Measurements from ENCODE around the gene SLC25A25.

The SLC25A25 gene

DNA sequence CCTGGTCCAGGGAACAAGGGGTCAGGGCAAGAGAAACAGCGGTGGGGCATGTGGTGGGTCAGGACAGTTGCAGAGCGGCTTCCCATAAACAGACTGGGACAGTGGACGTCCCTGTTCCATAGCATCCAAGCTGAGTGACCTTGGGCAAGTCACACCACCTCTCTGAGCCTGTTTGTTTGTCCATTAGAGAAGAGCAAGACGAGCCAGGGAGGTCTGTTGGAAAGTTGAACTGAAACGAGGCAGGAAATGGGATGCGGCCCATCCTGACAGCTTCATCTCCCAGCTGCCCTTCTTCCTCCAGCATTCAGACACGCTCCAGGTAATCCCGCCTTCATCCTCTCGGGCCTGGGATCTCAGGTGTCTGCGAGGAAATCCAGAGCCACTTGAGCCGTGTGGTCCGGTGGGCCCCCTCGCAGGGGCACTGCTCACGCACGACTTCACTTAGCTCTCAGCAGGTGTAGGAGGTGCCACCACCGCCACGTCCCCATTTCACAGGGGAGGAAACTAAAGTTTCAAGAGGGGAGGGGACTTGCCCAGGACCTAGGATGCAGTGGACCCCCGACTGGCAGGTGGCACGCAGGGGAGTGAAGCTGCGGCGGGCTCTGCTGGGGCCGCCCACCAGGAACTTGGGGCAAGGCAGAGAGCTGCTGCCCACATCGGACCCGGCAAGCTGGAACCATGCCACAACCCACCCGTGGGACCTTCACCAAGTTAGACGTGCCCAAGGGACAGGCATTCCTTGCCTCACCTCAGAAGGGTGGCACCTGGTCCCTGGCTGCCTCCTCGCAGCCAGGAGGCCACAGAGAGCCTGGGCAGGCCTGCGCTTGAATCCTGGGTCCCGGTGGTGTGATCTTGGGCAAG, 46.5 kb downstream of the SLC25A25 start:
- no peak overlapping the region for H3K4me3 ChIP-seq (ENCODE audit: low read length)
- DNase-seq (ENCODE audit: low read depth), result no peak
- TF ChIP-seq, protein P1, sequence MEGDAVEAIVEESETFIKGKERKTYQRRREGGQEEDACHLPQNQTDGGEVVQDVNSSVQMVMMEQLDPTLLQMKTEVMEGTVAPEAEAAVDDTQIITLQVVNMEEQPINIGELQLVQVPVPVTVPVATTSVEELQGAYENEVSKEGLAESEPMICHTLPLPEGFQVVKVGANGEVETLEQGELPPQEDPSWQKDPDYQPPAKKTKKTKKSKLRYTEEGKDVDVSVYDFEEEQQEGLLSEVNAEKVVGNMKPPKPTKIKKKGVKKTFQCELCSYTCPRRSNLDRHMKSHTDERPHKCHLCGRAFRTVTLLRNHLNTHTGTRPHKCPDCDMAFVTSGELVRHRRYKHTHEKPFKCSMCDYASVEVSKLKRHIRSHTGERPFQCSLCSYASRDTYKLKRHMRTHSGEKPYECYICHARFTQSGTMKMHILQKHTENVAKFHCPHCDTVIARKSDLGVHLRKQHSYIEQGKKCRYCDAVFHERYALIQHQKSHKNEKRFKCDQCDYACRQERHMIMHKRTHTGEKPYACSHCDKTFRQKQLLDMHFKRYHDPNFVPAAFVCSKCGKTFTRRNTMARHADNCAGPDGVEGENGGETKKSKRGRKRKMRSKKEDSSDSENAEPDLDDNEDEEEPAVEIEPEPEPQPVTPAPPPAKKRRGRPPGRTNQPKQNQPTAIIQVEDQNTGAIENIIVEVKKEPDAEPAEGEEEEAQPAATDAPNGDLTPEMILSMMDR (conservative IDR thresholded peaks at IDR 0.05; ENCODE audit: low read length), result no peak

DNA sequence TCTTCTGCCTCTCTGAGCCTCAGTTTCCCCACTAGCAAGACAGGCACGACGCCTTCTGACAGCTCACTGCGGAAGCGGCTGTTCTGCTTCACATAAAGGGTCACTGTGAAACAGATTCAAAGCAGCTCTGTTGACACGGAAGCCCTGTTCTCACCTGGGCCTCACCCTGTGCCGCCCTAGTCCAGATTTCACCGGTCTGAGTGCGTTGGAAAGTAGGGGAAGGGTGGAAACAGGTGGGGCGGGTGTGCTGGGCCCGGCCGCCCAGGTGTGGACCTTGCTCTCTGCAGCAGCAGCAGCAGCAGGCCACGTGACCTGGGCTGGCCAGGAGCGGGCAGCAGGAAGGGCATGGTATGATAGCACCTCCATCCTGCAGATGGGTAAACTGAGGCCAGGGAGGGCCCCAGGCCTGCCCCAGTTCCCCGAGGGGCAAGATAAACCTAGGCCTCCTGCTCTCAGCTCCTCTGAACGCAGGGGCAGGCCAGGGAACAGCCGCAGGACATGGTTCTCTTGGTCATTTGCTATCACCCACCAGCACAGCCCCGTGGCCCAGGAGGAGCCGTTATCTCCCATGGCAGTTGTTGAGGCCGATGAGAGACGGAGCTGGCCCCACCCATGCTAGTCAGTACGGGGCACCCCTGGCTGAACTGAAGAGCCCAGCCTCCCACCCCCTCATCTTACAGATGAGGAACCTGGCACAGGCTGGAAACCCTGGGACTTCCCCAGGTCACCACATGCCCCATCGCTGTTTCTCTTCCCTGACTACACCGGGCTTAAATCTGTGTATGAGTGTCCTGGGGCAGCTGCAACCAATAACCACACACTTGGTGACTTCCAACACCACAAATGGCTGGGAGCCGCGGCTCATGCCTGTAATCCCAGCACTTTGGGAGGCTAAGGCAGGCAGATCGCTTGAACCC, 47.4 kb downstream of the SLC25A25 start:
- TF ChIP-seq, protein P1 (conservative IDR thresholded peaks at IDR 0.05; ENCODE audit: low read length), result no peak
- DNase-seq (ENCODE audit: low read depth), result no peak

DNA sequence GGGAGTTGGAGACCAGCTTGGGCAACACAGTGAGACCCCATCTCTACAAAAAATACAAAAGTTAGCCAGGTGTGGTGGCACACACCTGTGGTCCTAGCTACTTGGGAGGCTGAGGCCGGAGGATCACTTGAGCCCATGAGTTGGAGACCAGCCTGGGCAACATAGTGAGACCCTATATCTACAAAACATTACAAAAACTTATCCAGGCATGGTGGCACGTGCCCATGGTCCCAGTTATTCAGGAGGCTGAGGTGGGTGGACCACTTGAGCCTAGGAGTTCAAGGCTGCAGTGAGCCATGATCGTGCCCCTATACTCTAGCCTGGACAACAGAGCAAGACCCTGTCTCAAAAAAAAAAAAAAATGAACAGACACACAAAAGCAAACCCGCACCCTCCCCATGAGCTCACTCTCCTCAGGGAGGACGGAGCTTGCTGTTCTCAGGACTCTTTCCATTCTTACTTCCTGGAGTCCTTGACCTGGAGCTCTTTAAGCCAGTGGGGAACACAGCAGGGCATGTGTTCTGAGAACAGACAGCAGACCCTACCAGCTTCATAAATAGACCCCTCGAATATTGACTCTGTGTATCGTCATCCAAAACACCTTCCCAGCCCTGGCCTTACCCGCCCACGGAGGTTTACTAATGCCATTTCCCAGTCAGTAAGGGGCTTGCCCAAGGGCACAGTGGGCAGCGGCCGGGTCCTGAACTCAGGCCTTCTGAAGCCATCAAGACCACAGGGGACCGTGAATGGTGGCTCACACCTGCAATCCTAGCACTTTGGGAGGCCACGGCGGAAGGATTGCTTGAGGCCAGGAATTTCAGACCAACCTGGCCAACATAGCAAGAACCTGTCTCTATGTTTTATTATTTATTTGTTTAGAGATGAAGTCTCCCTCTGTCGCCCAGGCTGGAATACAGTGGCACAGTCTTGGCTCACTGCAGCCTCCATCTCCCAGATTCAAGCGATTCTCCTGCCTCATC, 48.4 kb downstream of the SLC25A25 start:
- H3K4me3 ChIP-seq (ENCODE audit: low read length), result no peak overlapping the region
- no peak for DNase-seq (ENCODE audit: low read depth)
- TF ChIP-seq, protein P1 (conservative IDR thresholded peaks at IDR 0.05; ENCODE audit: low read length), result no peak

More for the DNA sequence above, 47.4 kb downstream of the SLC25A25 start:
- no peak overlapping the region for H3K4me3 ChIP-seq (ENCODE audit: low read length)

DNA sequence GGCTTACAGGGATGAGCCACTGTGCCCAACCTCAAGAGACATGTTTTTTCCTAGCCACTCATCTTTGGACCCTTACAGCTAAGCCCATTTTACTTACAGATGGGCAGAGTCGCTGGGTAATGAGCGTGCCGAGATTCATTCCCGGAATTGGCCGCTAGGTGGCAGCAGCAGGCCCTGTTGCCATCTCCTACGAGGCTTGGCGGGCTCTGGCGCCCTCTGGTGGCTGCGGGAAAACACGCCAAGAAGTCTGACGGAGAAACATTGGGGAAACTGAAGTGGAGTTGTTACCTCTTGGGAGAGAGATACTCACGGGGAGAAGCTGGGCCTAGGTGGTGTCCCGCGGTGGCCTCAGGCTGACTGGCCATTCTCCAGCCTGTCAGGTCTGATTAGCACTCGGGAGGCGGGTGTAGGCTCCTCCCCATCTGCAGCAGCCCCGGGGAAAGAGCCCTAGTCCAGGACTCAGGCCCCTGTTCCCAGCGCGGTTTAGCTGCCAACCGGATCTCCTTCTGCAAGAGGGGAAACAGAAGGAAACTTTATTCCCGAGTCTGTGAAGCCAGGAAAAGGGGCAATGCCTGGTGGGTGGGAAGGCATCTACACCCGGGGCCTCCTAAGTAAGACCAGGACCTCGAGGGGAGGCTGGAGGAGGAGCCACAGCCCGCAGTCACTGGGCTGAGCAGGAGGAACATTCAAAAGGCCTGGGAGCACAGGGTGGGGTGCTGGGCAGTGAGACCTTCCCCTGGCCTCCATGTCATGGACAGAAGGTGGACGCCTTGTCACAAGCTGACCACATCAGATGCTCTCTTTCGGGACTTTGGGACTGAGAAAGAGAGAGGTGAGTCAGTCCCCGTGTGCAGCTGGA, 49.8 kb downstream of the SLC25A25 start:
- DNase-seq (ENCODE audit: low read depth), result peak; percentile 81
- TF ChIP-seq, protein P1 (conservative IDR thresholded peaks at IDR 0.05; ENCODE audit: low read length), result peak; percentile 100
- no peak overlapping the region for H3K4me3 ChIP-seq (ENCODE audit: low read length)

DNA sequence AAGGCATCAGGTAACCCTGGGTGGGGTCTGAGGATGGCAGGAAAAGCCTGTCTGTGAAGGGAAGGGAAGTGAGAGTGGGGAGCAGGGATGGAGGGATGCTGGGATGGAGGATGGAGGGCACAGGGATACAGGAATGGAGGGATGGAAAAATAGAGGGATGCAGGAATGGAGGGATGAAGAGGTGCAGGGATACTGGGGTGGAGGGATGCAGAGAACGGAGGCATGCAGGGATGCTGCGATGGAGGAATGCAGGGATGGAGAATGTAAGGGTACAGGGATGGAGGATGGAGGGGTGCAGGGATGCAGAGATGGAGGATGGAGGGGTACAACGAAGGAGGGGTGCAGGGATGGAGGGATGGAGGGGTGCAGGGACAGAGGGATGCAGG, 50.4 kb downstream of the SLC25A25 start:
- TF ChIP-seq, protein P1 (conservative IDR thresholded peaks at IDR 0.05; ENCODE audit: low read length), result no peak
- no peak overlapping the region for H3K4me3 ChIP-seq (ENCODE audit: low read length)
- DNase-seq (ENCODE audit: low read depth), result no peak
